ENCODE measurements around the gene NME7. TPM values are rescaled to one million over a fixed set of nuclear protein-coding genes. Genes with fewer than 3 reads are reported as not detected.
"Not testable (repeated sequence)": the region's sequence is repeated elsewhere in the genome, so short reads cannot be mapped to it uniquely, and the experiment has no call there.

Gene NME7
- polyA plus RNA-seq, 3 donors = 125 to 129 (median 125) TPM

- no peak for DNase-seq (ENCODE audit: low read depth in 3 of 3, low spot score in 2 of 3)
Measured at GRCh38 chr1:169133228-169133576, 234.4 kb downstream of the NME7 start.

- no peak for DNase-seq (ENCODE audit: low read depth in 3 of 3, low spot score in 2 of 3)
Measured at GRCh38 chr1:169132512-169133227, 234.9 kb downstream of the NME7 start.

GRCh38 chr1:169130683-169131082 lies 236.9 kb downstream of the NME7 start:
- DNase-seq (ENCODE audit: low read depth in 3 of 3, low spot score in 2 of 3) = no peak

- no peak for DNase-seq (ENCODE audit: low read depth in 3 of 3, low spot score in 2 of 3)
Measured at GRCh38 chr1:169129109-169129784, 238.3 kb downstream of the NME7 start.

GRCh38 chr1:169128562-169128961 lies 239.0 kb downstream of the NME7 start:
- no peak for DNase-seq (ENCODE audit: low read depth in 3 of 3, low spot score in 2 of 3)

DNA sequence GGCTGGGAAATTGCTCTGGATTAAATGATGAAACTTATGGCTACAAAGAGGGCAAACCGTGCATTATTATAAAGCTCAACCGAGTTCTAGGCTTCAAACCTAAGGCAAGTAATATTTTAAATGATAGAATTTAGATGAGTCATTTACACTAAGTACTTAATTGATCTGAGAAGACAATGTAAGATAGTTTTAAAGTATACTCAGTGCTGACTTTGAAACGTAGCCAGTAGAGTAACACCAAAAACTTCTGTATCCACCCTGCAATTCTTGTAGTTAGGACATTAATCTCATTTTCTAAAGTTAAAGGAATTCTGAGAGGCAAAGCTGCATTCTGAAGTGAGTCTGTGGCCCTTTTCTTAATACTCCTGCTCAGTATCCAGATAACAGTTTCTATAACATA lies 240.3 kb downstream of the NME7 start:
- DNase-seq (ENCODE audit: low read depth in 3 of 3, low spot score in 2 of 3) = no peak

DNA sequence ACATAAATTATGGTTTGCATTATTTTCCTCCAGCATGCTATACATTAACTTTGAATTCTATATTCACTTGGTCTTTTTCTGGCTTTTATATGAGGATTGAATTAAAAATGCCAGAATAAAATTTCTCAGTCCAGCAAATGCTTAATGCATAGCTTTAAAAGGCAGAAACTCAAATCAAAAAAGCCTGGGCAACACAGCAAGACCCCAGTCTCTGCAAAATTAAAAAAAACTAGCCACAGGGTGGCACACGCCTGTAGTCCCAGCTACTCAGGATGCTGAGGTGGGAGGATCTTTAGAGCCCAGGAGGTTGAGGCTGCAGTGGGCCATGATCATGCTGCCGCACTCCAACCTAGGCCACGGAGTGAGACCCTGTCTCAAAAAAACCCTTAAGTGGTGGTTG lies 241.3 kb downstream of the NME7 start:
- DNase-seq (ENCODE audit: low read depth in 3 of 3, low spot score in 2 of 3) = no peak

GRCh38 chr1:169125597-169125996 lies 242.0 kb downstream of the NME7 start:
- not testable (repeated sequence) for DNase-seq (ENCODE audit: low read depth in 3 of 3, low spot score in 2 of 3)

DNA sequence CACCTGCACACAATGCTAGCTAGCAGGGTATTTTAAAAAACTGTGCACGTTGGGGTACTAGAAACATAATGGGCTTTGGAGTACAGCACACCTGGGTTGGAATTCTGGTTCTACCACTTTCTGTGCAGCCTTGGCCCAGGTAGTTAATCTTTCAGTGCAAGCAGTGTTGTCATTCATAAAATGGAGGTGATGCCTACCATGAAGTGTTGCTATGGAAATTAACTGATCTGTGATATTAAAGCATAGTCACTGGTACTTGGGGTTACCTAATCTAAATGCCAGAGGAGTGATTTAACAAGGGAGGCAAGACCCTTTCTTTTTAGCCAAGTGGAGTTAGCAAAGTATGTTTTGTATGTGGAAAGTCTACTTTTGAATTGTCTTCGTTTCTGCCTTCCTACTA lies 243.1 kb downstream of the NME7 start:
- no peak for DNase-seq (ENCODE audit: low read depth in 3 of 3, low spot score in 2 of 3)

- DNase-seq (ENCODE audit: low read depth in 3 of 3, low spot score in 2 of 3) = no peak
Measured at GRCh38 chr1:169122976-169123375, 244.6 kb downstream of the NME7 start.

GRCh38 chr1:169121146-169121923 lies 246.3 kb downstream of the NME7 start:
- no peak for DNase-seq (ENCODE audit: low read depth in 3 of 3, low spot score in 2 of 3)

GRCh38 chr1:169120066-169120465 lies 247.5 kb downstream of the NME7 start:
- no peak for DNase-seq (ENCODE audit: low read depth in 3 of 3, low spot score in 2 of 3)

- DNase-seq (ENCODE audit: low read depth in 3 of 3, low spot score in 2 of 3) = no peak
Measured at GRCh38 chr1:169119405-169119804, 248.2 kb downstream of the NME7 start.

- DNase-seq (ENCODE audit: low read depth in 3 of 3, low spot score in 2 of 3) = no peak
Measured at GRCh38 chr1:169118227-169118626, 249.4 kb downstream of the NME7 start.

GRCh38 chr1:169117599-169117998 lies 250.0 kb downstream of the NME7 start:
- no peak for DNase-seq (ENCODE audit: low read depth in 3 of 3, low spot score in 2 of 3)

- DNase-seq (ENCODE audit: low read depth in 3 of 3, low spot score in 2 of 3) = no peak
Measured at GRCh38 chr1:169117014-169117413, 250.6 kb downstream of the NME7 start.

DNA sequence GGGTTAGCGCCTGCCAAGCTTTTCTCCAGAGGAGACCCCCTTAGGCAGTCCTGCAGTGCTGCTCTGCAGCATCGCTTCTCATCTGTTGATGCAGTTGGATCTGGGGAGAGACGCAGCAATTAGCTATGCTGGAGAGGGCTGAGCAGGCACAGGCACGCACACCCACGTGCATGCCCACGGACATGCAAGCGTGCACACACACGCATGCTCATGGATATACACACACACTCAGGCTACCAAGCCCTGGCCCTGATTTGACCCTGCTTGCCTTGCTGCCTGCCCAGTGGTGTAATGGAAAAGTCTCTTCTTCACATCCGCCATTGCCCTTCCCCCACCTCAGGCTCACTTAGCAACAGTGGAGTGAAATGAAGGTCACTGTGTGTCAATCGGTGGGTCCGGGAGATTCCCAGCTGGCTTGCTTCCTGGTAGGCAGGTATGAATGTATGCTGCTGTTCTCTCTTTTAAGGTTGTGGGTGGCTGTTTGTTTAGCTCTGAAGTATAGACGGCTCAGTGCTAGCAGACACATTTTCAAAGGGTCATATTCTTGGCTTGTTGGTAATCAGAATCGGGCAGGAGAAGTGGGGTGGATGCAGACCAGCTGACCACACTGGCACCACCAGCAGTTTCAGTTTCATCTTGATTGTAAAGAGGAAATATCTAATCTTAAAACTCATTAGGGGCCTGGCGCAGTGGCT lies 251.6 kb downstream of the NME7 start:
- DNase-seq (ENCODE audit: low read depth in 3 of 3, low spot score in 2 of 3) = no peak

GRCh38 chr1:169113613-169114119 lies 253.9 kb downstream of the NME7 start:
- no peak for DNase-seq (ENCODE audit: low read depth in 3 of 3, low spot score in 2 of 3)

GRCh38 chr1:169112241-169112640 lies 255.4 kb downstream of the NME7 start:
- DNase-seq (ENCODE audit: low read depth in 3 of 3, low spot score in 2 of 3) = no peak

DNA sequence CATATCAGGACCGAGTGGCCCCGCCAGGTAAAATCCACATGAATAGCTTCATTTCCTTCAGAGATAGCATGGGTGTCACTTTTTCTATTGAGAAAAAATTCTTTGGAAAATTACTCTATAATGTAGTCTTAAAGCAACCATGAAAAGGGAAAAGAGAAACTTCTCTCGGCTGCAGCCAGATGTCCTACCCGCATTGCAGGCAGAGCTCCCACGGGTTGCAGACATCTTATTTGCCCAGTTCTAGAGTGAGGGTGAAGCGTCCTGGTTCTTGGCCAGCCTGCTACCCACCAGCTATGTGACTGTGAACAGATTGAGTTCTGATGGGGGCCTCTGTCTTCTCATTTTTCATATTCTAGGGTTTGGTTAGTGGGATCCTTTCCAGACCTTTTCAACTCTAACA lies 256.1 kb downstream of the NME7 start:
- DNase-seq (ENCODE audit: low read depth in 3 of 3, low spot score in 2 of 3) = no peak
